Colonic mucosa (tissue), 4 donors: ENCODE results near the gene CHMP4B. TPM values are rescaled to one million over a fixed set of nuclear protein-coding genes. Genes with fewer than 3 reads are reported as not detected.

Experiments used
- DNase-seq: peaks from one replicate; pipeline ENCODE4 v3.0.0-alpha.2; 2020
- H3K27ac ChIP-seq: fragments of 200-600 bp; one replicate; pipeline ENCODE4 v1.8.0; 2021
- H3K27me3 ChIP-seq: fragments of 200-600 bp; one replicate; pipeline ENCODE4 v1.8.0; 2021
- H3K36me3 ChIP-seq: fragments of 200-600 bp; one replicate; pipeline ENCODE4 v1.8.0; 2021
- H3K4me1 ChIP-seq: fragments of 200-600 bp; one replicate; pipeline ENCODE4 v1.8.0; 2021; ENCODE audit warnings: mild to moderate bottlenecking
- H3K4me3 ChIP-seq: fragments of 200-600 bp; one replicate; pipeline ENCODE4 v1.8.0; 2021
- H3K9ac ChIP-seq, 2 donors: one replicate each; pipeline ENCODE4 v1.7.0; 2013; ENCODE audit warnings: control low read depth in 2 of 2, low read depth in 2 of 2, low read length in 2 of 2
- H3K9me3 ChIP-seq: fragments of 200-600 bp; one replicate; pipeline ENCODE4 v1.8.0; 2021
- CTCF ChIP-seq: fragments of 200-600 bp; IDR thresholded peaks from one replicate; pipeline ENCODE4 v1.8.0; 2022; ENCODE audit warnings: antibody characterized with exemption, mild to moderate bottlenecking
- intact Hi-C: fragments of 100-400 bp; cut with DNase I; formaldehyde crosslinking; loops from one replicate; pipeline ENCODE4 v1.14.1; 2022
- total RNA-seq, 2 donors: library from RNA; stranded (reverse); fragmentation: NEBNext Ultra II Directional in 1 of 2; extraction: Animal tissue kit (Norgen Biotek cat#: 25700) in 1 of 2; gene quantifications; one replicate each; pipeline ENCODE4 v1.2.1, GENCODE V29; 2021
- donor health status: healthy.
- donor health status: DM: no; HTN: no; CAD: no.
- donor health status: DM: no; HTN: no; CAD: no.

Gene CHMP4B
- total RNA-seq, 2 donors from 2014 or later = 165 to 227 TPM

GRCh38 chr20:33839591-33839990 lies 28.4 kb downstream of the CHMP4B start:
- peak overlapping the region; percentile 42 for H3K27ac ChIP-seq
- TF ChIP-seq CTCF = no peak
- no peaks in the 10 kb centered on the region for H3K27me3 ChIP-seq
- peak overlapping the region in 1 of 2 donors; percentile 73 for H3K9ac ChIP-seq
- H3K9me3 ChIP-seq = no peaks in the 10 kb centered on the region
- H3K4me3 ChIP-seq = no peak overlapping the region
- no peaks in the 10 kb centered on the region for H3K36me3 ChIP-seq
- DNase-seq = peak; percentile 60
- intact Hi-C loops = no loop called here
- peaks cover 56% of the 10 kb centered on the region for H3K4me1 ChIP-seq

GRCh38 chr20:33840160-33840559 lies 29.0 kb downstream of the CHMP4B start:
- no peak for TF ChIP-seq CTCF
- Histone ChIP-seq H3K9ac (no peak overlapping the region), H3K27me3 (no peaks in the 10 kb centered on the region), H3K4me1 (peaks cover 56% of the 10 kb centered on the region), H3K9me3 (no peaks in the 10 kb centered on the region), H3K4me3 (no peak overlapping the region), H3K36me3 (no peaks in the 10 kb centered on the region), H3K27ac (no peak overlapping the region)
- no peak for DNase-seq
- intact Hi-C loops = no loop called here

- Histone ChIP-seq H3K27me3 (no peaks in the 10 kb centered on the region), H3K36me3 (no peaks in the 10 kb centered on the region), H3K4me1 (peaks cover 56% of the 10 kb centered on the region), H3K9ac (peak overlapping the region in 1 of 2 donors; percentile 29), H3K9me3 (no peaks in the 10 kb centered on the region), H3K27ac (no peak overlapping the region), H3K4me3 (no peak overlapping the region)
- DNase-seq = no peak
- TF ChIP-seq CTCF = no peak
- intact Hi-C loops = no loop called here
Measured at GRCh38 chr20:33840759-33841435, 29.7 kb downstream of the CHMP4B start.

- no peak overlapping the region for H3K9ac ChIP-seq
- no peak overlapping the region for H3K4me3 ChIP-seq
- H3K36me3 ChIP-seq = no peaks in the 10 kb centered on the region
- peaks cover 59% of the 10 kb centered on the region for H3K4me1 ChIP-seq
- TF ChIP-seq CTCF = no peak
- no peak overlapping the region for H3K27ac ChIP-seq
- no peaks in the 10 kb centered on the region for H3K9me3 ChIP-seq
- H3K27me3 ChIP-seq = no peaks in the 10 kb centered on the region
- intact Hi-C loops = no loop called here
- DNase-seq = no peak
Measured at GRCh38 chr20:33841436-33841799, 30.3 kb downstream of the CHMP4B start.

- Histone ChIP-seq H3K27ac (no peak overlapping the region), H3K36me3 (no peaks in the 10 kb centered on the region), H3K9me3 (no peaks in the 10 kb centered on the region), H3K9ac (no peak overlapping the region), H3K27me3 (no peaks in the 10 kb centered on the region), H3K4me3 (no peak overlapping the region), H3K4me1 (peaks cover 54% of the 10 kb centered on the region)
- intact Hi-C loops = no loop called here
- DNase-seq = no peak
- no peak for TF ChIP-seq CTCF
Measured at GRCh38 chr20:33842346-33842745, 31.2 kb downstream of the CHMP4B start.
